CD4-positive, alpha-beta T cell treated with Interleukin-1 beta for 1 hour (primary cell): ENCODE results near the gene ETV4.
A peak's percentile ranks its signal among the peaks of the same experiment; 100 is the strongest.

Experiments
- DNase-seq, 2 donors: peaks; one replicate each; pipeline ENCODE4 v3.0.0-alpha.2; 2020 to 2022

ETV4 gene

DNA sequence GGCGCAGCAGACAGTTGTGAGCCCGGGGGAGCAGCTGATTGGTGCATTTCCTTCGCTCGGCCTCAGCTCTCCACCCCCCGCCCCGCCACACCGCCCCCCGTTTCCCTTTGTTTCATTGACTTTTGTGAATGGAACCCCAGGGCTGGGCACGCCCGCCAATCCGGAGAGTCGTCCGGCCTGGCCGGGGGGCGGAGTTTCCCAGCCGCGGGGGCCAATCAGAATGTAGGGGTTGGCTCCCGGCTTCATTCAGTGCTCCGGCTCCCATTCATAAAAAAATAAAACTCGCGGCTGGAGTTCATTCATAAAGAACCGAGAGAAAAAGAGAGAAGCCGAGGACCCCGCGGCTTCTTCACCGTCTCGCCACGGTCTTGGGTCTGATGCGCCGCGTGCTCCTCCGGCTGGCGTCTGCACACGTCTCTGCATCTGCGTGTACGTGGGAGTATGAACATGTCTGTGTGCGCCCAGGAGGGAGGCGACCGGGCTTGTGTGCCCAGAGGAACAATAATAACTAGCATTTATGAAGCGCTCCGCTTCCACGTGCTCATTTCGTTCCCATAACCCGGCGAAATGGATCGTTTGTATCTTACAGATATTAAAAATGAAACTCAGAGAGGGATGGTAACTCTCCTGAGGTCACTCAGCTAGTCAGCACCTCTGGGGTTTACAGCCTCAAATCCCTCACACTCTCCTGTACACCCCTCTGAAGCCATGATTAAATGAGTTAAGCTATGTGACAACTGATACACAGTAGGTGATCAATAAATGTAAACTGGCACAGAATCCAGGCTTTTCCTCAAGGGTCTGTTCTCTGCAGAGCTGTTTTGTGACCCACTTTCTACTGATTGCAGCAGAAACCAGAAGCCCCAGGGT, at the start of gene ETV4:
Gene ETV4 (minus strand): TSS at position 22 of the 870 bp plus-strand sequence. CDS start 723 bp downstream, outside the sequence.
- peak; percentile 91 for DNase-seq

DNA sequence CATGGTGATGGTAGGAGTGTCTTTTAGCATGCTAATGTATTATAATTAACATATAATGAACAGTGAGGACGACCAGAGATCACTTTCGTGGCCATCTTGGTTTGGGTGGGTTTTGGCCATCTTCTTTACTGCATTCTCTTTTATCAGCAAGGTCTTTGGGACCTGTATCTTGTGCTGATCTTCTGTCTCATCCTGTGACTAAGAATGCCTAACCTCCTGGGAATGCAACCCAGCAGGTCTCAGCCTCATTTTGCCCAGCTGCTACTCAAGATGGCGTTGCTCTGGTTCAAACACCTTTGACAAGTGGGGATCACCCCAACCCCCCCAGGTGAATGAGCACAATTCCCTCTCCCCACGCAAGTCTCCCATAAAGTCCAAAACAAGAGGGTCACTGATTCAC, 49.3 kb upstream of the ETV4 start:
- no peak for DNase-seq

DNA sequence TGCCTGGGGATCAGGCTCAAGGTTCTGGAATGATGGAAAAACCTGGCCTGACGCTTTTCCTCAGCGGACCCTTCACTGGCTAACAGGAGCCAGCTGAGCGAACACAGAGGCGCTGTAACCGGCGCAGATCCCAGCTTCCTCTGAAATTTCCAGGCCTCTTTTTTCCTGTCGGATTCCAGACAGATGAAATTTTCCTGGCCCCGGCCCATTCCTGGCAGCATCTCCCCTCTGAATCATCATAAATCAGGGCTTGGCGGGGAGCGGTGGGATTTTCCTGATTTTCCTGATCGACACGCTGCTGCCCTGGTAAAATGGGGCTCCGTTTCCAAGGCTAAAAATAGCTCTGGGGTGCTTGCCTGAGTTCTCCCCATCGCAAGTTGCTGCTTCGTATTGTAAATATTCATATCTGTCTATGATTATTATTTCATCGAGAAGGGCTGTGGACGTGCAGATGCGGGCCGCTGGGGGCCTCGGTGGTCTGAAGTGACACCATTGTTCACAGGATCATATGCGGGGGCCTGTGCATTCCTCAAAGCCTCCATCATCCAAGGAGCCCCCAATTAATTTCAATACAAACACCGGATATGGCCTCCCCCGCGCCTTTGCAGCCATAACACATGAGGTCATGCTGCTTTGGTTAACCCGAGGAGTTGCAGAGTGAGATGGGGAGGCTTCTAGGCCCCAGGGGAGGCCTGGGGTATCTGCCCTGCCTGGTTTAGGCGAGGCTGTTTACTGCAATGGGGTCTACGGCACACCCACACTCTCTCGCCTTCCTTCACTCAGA, 45.8 kb upstream of the ETV4 start:
- DNase-seq, result no peak

DNA sequence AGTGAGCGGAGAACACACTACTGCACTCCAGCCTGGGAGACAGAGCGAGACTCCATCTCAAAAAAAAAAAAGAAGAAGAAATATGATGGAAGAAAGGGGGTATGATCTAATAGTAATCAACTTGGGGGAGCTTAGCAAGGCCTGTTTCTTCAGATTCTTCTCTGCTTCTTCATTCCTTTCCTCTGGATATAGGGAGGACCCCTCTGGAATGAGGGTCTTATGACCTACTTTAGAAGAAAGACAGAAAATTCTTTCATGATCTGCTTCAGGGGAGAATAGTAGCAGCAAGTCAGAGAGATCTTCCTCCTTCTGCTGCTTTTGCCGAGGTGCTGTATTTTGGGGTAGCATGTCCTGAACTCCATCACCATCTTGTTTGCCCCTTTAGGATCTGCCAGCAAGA, 44.9 kb upstream of the ETV4 start:
- DNase-seq, result no peak

DNA sequence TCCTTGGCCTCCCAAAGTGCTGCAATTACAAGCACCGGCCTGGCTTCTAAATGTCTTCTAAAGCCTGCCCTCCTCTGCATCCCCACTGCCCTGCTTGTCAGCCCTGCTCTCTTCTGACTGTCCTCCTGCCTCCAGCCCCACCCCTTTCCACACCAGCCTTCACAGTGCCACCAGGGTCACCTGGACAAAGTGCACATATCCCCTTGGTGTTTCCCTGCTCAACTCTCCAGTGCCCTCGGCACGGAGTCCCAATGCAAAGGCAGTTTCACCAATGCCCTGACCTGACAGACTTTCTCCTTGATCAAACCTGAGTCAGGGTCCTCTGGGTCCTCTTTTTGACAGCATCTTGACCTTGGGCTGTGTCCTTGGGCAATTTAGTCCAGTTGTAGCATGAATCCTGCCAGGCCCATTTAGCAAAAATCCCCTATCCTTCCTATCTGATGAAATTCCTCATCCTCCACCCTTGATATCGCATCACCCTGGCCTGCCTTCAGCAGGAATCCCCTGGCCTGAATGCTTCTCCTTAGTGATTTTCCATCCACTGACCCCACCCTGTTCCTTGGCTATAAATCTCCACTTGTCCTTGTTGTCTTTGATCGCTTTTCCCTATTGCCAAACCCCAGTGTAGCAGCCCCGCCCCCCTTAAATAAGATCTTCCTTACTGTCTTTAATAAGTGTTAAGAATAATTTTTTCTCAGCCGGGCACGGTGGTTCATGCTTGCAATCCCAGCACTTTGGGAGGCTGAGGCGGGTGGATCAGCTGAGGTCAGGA, 42.7 kb upstream of the ETV4 start:
- DNase-seq, result no peak

DNA sequence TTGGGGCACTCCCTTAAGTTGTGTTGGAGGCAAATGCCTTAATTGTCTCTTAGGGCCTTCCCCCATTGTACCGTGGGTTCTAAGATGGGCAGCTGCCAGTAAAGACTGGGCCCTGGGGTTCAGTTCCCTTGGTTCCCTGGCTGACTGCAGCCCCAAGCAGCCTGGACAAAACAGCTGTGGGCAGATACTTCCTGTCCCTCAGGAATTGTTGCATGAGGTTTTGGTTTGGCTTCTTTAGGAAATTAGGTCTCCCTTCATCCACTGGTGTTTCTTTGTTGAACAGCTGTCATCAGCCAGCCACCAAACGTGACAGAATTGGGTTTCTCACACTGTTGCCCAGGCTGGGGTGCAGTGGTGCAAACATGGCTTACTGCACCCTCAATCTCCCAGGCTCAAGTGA, 42.0 kb upstream of the ETV4 start:
- DNase-seq, result no peak

DNA sequence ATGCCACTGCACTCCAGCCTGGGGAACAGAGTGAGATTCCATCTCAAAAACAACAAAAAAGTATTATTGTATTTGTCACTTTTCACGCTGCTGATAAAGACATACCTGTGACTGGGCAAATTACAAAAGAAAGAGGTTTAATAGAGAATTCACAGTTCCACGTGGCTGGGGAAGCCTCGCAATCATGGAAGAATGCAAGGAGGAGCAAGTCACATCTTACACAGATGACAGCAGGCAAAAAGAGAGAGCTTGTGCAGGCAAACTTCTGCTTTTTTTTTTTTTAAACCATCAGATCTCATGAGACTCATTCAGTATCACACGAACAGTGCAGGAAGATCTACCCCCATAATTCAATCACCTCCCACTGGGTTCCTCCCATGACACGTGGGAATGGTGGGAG, 41.5 kb upstream of the ETV4 start:
- DNase-seq, result no peak

DNA sequence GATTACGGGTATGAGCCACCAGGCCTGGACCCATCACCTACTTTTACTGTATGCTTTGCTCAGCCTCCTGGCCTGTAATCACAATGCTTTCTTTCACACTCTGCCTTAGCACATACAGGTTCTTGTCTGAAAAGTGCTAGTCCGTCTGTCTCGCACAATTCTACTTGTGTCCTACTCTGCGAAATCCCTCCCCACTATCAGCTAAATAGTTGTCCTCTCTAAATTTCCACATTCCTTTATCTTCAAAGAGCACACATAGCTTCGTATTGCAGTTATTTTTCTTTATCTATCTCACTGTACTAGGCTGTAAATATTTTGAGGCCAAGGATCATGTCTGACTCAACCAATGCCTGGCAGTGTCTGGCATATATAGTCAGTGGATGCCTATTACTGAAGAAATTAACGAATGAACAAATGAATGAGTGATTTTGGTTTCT, 38.5 kb upstream of the ETV4 start:
- DNase-seq, result no peak

DNA sequence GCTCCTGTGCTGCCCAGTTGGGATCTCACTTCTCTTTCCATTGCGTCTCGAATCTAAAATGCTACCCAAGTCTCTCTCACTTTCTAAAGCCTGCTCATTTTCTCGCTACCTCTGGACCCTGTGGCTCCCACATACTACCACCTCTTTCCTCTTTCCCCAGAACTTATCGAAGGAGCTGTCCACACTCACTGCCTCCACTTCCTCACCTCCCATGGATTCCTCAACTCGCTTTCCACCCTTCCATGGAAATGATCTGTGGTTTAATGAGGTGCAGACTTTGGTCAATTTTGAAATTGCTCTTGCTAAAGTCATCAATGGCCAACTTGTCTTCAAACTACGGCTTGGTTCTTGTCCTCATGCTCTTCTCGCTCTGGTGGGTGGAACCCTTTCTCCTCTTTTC, 37.2 kb upstream of the ETV4 start:
- DNase-seq, result no peak

DNA sequence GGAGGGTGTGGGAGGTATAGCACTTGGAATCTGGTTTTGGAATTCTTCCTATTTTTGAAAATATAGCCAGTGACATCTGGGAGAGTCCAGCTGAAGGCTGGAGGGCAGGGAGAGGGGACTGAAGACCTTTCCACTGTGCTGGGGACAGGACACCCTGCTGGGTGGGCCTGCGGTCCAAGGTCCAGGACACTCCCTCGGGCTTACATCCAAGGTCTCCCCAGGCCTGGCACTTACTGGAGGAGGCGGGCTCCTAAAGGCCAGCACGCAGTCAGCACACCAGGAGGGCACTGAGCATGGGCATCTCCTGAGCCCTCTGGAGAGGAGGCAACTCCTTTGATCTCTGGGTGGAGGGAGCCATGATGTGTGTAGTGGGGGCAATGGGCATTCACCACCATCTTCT, 35.5 kb upstream of the ETV4 start:
- no peak for DNase-seq

DNA sequence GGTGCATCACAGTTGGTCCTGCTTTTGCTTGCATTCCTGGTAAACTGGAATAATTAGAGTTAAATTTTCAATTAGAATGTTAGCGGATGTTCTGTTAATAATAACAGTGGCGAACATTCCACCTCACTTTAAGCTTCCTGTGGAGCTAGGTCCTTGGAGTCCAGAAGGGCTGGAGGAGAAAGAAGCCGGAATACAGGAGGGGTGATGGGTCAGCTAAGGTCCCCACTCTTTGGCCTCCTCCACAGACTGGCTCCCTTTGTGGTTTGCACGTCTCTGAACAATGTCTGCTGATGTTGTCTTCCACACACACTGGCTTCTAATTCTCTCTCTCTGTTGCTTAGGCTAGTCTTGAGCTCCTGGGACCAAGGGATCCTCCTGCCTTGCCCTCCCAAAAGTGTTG, 35.0 kb upstream of the ETV4 start:
- no peak for DNase-seq

DNA sequence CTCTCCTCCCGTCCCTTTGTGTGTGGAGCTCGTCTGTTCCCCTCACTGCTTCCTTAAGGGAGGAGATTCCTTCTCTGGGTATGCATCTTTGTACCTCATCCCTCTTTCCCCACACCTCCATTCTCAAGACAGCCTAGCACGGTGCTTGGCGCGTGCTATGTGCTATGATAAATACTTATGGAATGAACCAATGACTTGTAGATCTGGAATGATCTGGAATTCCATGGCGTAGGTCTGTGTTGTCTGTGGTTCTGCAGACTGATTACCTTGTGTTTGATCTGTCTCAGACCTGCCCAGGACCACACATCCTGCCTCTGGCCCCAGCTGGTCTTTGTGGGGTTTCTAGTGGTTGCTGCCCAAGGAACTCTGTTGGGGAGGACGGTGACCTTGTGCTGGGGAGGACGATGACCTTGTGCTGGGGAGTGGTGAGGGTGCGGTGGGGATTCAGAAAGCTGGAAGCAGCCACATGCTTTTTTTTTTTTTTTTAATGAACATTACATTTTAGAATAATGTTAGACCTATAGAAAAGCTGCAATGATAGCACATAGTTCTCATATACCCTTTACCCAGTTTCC, 33.5 kb upstream of the ETV4 start:
- DNase-seq, result no peak

DNA sequence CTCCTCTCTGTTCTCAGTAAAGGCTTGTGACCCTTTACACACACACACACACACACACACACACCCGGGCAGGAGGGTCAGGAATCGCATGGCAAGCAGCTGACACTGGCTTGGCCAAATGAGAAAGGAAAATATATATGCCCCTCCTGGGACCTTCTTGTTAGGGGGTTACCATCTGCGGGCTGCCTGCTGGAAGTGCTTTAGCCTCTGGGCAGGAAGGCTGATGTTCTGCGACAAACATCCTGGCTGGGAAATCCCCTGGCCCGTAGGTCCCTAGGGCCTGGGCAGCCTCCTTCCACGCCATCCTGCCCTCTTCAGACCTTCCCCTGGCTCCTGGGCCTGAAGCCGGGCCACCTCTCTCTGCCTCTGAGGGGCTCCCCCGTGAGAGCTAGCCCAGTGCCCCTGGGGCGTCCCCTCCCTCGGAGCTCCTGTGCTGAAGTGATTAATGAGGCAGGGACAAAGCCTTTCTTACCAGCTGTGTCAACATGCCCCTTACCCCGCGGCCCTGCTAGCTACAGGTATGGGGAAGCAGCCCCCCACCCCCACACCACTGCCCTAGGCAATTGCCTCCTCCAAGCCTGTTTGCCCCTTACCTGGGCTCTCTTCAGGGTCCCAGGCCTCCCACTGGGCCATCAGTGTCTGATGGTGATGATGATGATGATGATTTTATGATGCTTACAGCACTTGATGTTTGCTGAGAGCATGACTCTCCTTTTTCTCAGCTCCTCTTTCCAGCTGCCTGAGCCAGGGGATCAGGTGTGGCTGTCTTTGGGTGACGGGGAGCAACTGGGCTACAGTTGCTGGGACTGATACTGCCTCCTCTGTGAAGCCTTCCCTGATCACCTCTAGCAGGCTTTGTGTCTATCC, 32.8 kb upstream of the ETV4 start:
- DNase-seq, result peak; percentile 29 to 55

DNA sequence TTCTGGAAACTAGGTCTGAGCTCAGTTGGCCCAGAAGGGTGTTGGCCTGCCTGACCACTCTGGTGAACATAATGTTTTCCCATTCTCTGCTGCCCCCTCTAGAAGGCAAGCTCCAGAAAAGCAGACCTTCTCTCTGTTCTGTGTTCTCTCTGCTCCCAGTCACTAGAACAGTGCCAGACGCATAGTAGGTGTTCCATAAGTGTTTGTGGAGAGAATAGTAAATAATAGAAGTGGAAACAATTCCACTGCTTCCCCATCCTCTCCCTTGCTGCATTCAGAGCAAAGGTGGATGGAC, 32.2 kb upstream of the ETV4 start:
- no peak for DNase-seq

DNA sequence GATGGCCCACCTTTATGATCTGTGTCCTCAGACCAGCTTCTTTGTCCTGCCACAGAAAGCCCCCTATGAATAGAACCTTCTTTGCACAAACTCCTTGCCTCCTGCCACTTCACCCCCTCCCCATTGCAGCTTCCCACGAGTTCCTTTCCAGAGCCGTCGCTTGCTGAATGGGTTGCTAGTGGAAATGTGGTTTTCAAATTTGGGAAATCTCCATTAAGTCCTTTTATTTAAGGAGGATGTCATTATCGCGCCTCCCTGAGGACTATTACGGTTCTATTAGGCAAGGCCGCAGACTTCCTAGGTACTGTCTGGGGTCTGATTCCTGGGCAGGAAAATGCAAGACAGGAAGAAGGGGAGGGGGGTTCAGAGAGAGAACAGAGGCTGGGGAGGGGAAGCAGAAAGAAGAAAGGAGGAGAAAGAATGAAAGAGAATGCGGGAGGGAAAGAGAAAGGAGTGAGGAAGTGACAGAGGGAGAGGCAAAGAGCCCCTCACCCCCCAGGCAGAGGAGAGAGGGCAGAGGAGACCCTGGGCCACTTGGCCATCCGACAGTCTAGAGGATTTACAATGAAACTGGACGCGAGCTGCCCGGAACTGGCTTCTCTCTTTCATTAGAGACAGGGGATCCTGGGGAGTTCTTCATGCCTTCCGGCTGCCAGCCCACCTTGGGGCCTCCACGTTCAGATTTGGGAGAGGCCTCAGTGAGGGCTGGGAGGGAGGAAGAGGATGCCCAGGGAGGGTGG, 31.7 kb upstream of the ETV4 start:
- no peak for DNase-seq

DNA sequence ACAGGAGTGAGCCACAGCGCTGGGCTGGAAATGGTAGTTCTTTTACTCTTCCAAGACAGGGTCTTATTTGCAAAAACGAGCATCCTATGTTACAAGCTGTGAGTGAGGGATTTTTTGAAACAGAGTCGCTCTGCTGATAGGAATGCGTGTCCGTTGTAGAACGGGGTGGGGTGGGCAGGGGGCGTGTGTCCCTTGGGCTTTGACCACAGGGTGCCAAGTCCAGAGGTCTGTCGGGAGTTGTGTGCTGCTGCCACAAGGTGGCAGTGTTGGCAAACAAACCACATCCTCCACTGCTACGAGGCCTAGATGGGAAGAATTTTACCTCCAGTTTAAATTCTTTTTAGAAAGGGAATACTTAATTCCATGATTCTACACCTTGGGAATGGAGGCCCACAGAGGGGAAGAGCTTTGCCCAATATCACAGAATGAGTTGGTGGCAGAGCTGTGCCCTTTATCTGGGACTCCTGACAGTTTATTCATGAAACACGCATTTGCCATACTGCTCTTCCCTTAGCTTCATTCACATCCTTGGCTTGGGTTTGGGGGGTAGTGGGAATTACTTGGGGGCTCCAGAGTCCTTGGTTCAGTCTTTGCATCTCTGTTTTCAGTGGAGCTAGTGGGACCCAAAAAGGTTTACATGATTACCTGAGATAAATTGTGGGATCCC, 30.6 kb upstream of the ETV4 start:
- DNase-seq, result peak; percentile 64 to 67

DNA sequence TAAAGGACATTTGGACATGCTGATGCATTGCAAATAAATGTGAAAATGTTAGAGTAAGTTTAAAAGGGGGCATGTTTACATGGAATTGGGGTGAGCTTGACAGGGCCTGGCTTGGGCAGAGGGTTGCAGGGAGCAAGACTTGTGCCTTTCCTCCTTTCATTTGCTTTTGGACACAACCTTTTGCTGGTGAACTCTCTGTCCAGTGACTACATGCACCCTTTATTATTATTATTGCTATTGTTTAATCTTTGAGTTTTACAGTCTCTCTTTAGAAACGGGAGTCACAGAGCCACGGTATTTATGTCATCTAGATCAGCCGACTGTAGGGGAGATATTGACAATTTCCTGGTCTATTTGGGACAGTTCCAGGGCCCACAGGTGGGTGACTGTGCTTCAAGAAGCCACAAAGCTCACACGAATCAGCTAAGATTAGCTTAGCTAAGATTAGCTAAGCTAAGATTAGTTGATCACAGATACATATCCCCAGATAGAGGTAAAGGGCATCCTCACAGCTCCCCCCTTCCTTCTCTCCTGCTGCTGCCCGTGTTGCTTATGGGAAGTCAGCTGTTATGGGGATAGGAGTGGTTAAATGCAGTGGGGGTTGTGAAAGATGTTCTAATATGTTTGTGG, 28.9 kb upstream of the ETV4 start:
- DNase-seq, result no peak

DNA sequence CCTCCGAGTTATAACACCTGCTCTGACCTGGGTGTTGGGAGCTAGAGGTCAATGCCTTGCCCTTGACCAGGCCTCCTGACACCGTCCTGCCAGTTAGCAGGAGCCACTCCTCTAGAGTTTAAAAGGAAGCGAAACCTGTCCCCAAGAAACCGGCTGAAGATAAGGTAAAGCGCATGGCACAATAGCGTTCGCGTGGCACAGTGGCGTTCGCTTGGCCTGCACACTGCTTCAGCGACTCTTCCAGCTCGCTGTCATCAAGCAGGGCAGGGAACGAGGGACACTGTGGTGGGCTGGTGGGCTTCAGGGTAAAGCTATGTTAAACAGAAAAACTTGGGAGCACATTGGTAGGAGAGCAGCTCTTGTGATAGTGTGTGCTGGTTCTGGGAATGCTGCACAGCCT, 28.2 kb upstream of the ETV4 start:
- DNase-seq, result no peak

DNA sequence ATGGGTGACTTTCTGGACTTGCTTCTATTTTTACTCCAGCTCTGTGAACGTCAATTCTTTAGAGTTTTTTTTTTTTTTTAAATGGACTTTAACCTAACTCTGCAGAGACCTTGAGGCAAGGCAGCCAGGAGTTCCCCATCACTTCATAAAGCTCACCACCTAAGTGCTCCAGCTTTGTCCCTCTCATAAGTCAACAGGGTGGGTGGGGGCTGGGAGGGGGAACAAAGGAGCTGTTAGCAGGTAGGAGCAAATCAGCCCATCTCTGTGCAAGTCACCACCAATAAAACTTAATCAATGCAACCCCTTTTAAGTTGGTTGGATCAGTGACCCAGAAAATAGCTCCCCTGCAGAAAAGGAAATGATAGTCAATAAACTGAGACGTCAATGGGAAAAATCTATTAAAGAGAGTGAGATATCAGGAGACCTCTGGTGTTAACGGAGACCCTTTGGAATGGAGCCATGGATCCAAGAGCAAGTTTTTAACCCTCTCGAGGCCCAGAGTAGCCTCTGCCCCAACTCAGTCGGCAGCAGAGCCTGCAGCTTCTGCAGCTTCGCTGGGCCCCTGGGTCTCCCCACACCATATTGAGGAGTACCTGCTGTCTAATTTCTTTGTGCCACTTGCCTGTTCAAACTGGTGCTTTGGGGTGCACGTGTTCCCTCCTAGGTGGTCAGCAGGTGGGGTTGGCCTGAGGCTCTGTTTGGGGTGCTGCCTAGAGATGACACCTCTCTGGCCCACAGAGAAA, 27.6 kb upstream of the ETV4 start:
- DNase-seq, result no peak
